HG02759 (cell line): ENCODE results near the gene CBX1.
"Not testable (repeated sequence)": the region's sequence is repeated elsewhere in the genome, so short reads cannot be mapped to it uniquely, and the experiment has no call there.

ENCODE experiments used
- ATAC-seq: cut with Tn5 transposase; IDR thresholded peaks from one replicate; pipeline ENCODE4 v1.9.1; 2021; ENCODE audit warnings: mild to moderate bottlenecking, moderate library complexity; ENCODE audit not compliant: unreplicated experiment

The CBX1 gene

DNA sequence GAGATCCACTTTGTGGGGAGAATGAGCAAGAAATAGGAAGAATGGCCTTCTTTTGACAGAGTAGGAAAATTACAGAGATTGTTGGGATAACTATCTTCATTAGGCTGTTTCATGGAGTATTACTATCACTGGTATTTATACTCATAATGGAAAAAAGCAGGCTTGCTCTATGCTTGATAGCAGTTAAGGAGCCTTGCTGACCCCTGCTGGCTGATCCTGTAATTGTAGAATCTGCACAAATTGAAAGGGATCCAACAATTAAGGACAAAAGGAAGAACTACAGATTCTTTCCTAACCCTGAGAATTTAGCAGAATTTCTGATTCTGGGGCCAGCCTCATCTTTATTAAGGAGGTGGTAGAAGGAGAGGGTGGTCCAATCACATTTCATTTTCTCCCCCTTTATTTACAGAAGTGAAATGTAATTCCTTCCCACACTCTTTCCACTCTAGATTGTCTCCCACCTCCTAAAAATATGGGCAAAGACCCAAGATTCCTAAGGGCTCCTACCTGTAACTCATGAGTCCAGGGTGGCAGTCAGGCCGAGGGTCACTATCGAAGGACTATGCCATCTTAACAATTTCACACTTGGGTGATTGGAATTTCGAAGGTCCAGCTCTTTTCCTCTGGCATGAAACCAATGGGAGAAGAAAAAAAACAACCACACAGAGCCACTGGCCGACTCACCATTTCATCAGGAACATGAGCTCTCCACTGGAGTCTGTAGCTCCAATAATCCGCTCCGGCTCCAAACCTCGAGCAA, 26.8 kb downstream of the CBX1 start:
- no peak for ATAC-seq

DNA sequence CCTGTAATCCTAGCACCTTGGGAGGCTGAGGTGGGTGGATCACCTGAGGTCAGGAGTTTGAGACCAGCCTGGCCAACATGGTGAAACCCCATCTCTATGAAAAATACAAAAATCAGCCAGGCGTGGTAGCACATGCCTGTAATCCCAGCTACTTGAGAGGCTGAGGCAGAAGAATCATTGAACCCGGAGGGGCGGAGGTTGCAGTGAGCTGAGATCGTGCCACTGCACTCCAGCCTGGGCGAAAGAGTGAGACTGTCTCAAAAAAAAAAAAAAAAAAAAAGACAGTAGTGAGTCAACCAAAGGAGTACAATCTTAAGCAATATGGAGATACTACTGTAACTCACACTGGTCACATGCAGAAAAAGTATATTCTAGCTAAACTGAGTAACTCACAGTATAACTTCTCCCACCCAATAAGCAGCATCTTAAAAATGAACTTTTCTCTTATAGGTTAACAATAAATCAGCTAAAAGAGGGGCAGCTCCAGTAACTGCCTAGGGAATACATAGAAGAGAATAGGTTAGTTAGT, 27.6 kb downstream of the CBX1 start:
- not testable (repeated sequence) for ATAC-seq

DNA sequence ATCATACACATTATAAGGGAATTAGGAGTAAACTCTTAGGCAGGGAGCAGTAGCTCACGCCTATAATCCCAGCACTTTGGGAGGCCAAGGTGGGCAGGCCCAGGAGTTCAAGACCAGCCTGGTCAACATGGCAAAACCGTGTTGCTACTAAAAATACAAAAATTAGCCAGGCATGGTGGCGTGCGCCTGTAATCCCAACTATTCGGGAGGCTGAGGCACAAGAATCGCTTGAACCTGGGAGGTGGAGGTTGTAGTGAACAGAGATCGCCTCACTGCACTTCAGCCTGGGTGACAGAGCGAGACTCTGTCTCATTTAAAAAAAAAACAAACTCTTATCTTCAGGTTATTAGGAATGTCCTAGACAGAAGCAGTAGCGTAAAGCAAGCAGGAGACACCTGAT, 28.5 kb downstream of the CBX1 start:
- not testable (repeated sequence) for ATAC-seq

DNA sequence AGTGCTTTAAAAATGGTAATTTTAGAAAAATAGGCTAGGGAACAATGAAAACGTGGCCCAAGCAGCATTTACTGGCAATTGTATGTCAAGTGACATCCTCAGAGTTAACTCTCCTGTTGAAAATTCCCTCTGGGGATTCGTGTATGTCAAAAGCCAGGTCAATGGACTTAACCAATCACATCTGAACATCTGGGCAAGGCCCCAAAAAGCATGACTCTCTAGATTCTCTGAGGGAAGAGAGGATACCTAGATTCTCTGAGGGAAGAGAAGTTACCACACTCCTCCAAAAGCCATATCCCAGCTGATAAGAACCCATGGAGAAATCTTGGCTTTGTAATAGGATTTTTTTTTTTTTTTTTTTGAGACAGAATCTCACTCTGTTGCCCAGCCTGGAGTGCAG, 29.6 kb downstream of the CBX1 start:
- ATAC-seq = no peak

DNA sequence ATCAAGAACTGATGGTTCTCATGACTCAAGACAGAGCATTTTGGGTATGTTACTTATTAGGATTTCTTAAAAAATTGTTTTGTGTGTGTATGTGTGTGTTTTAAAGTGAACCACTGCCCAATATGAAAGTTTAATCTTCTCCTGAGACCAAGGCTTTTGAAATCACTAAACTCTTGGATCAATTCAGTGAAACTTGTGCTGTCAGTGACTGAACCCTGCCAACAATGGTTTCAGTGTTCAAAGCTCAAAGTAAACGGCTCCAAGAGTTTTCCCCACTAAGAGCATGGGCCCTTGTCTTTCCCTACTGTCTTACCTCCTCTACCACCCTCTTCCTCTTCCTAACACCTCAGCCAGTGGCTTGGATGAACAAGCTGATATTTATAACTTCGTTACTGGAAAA, 31.1 kb downstream of the CBX1 start:
- no peak for ATAC-seq

DNA sequence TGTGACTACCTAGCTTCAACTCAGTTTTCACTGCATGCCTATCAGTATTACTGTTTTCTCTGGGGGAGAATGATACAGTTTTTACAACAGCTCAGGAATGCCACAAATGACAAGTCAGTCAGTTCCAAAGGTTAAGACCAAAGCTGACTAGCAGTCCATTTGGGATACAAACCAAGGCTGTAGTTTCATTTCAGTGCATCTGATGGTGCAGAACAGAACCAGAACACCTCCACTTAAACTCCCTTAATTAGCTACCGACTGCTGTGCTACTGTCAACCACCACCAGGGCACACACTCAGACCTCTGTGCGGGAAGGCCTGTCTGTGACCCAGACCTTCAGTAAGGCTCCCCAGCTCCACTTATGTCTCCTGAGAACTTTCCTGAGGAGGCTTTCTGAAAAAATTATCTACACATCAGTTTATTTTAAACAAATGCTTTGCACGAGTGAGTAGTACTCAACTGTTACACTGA, 32.8 kb downstream of the CBX1 start:
- no peak for ATAC-seq

DNA sequence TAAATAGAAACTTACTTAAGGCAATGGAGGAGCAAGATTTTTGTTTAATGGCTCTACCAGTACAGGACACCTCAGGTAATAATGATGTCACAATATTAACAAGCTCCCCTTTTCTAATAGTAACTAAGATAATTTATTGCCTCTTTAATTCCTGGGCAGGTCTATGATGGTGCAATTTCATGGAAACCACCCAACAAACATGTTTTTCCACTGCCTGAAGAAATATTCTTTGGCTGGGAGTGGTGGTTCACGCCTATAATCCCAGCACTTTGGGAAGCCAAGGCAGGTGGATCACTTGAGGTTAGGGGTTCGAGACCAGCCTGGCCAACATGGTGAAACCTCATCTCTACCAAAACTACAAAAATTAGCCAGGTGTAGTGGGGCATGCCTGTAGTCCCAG, 33.5 kb downstream of the CBX1 start:
- not testable (repeated sequence) for ATAC-seq

DNA sequence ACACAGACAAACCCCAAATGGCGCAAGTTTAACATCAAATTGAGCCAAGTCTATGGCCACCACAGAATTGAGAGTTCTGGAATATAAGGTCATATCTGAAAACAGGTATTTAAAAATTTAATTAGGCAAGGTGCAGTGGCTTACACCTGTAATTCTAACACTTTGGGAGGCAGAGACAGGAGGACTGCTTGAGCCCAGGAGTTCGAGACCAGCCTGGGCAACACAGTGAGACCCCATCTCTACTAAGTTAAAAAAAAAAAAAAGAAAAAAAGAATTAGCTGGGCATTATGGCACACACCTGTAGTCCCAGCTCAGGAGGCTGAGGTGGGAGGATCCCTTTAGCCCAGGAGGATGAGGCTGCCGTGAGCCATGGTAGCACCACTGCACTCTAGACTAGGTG, 34.0 kb downstream of the CBX1 start:
- no peak for ATAC-seq

DNA sequence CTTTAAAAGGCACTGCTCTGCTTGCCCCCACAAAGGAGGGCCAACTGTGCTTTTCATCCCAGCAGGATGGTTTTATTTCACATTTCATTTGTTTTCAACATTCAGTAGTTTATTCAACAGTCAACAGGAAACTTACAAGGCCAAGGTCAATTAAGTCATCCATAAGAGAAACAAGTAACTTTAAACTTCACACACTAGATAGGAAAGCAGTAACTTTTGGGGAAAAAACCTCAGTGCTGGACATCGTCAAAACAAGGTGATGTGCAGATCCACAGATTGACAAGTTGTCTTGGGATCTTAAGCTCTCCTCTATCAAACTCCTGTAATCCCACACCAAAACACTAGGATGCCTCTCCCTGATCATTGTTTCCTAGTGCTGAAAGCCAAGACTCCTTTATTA, 34.6 kb downstream of the CBX1 start:
- no peak for ATAC-seq

DNA sequence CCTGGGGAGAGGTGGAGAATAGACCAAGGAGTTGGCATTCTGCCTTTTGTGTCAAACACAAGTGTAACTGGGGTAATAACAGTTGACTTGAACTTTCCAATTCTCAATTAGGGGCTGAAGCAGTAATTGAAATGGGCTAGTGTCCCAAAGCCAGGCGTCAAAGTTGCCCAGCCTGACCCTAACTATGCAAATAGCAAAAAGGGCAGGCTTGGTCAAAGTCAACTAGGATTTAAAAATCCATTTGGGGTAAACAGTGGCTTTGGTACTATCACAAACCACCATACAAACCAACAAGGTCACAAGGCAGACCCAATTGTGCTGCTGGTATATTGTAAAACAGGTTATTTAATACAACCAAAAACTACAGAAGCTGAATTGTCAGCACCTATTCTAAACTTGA, 35.1 kb downstream of the CBX1 start:
- ATAC-seq = no peak

DNA sequence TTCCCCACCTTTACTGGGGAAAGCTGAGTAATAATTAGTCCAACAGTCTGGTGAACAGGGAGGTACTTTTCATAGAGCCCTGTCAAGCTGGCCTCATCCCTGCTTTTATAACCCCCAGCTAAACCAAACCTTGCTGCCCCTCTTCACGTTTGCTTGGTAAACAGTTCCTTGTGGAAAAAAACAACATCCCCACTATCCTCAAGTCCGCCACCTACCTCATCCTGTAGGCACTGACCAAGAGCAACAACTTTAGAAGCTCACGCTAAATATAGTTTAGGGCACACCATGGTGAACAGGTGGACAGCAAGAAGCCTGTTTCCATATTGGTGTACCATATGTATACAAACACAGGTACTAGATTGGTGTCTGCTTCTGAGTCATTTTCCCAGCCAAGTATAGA, 36.6 kb downstream of the CBX1 start:
- no peak for ATAC-seq

DNA sequence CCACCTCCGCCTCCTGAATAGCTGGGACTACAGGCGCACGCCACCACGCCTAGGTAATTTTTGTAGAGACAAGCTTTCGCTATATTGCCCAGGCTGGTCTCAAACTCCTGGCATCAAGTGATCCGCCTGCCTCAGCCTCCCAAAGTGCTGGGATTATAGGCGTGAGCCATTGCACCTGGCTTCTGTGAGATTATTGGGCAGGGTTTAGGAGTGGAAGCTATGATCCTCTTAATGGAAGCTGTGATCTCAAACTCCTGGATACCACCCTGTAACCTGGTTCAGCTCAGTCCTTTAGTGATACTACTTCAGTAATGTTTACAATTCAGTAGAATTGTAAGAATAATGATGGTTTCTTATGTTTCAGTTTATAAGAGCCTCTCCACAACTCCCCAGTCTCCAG, 39.0 kb downstream of the CBX1 start:
- ATAC-seq = no peak

DNA sequence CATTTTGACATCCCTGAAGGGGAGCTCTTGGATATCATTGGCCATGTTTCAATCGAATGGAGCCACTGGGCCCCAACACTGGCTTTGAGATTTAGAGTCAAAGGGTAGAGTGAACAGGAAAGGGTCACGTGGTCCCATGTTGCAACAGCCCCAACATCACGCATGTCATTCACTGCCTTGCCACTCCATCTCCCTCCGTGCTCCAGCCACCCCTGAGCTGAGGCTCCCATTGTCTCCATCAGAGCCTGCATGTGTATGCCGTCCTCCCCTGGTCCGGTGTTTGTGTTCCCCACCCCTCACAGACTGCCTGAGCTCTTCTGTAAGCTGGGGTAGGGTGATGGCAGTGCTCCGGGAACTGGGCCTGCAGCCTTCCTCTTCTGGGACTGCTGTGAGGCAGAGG, 41.0 kb downstream of the CBX1 start:
- ATAC-seq = no peak

DNA sequence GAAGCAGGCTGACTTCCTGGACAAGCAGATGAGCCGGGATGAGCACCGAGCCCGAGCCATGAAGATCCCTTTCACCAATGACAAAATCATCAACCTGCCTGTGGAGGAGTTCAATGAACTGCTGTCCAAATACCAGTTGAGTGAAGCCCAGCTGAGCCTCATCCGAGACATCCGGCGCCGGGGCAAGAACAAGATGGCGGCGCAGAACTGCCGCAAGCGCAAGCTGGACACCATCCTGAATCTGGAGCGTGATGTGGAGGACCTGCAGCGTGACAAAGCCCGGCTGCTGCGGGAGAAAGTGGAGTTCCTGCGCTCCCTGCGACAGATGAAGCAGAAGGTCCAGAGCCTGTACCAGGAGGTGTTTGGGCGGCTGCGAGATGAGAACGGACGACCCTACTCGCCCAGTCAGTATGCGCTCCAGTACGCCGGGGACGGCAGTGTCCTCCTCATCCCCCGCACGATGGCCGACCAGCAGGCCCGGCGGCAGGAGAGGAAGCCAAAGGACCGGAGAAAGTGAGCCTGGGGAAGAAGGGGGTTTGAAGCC, 42.1 kb downstream of the CBX1 start:
- ATAC-seq = no peak

DNA sequence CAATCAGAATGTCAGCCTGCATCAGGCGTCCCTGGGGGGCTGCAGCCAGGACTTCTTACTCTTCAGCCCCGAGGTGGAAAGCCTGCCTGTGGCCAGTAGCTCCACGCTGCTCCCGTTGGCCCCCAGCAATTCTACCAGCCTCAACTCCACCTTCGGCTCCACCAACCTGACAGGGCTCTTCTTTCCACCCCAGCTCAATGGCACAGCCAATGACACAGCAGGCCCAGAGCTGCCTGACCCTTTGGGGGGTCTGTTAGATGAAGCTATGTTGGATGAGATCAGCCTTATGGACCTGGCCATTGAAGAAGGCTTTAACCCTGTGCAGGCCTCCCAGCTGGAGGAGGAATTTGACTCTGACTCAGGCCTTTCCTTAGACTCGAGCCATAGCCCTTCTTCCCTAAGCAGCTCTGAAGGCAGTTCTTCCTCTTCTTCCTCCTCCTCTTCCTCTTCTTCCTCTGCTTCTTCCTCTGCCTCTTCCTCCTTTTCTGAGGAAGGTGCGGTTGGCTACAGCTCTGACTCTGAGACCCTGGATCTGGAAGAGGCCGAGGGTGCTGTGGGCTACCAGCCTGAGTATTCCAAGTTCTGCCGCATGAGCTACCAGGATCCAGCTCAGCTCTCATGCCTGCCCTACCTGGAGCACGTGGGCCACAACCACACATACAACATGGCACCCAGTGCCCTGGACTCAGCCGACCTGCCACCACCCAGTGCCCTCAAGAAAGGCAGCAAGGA, 42.7 kb downstream of the CBX1 start:
- ATAC-seq = no peak

DNA sequence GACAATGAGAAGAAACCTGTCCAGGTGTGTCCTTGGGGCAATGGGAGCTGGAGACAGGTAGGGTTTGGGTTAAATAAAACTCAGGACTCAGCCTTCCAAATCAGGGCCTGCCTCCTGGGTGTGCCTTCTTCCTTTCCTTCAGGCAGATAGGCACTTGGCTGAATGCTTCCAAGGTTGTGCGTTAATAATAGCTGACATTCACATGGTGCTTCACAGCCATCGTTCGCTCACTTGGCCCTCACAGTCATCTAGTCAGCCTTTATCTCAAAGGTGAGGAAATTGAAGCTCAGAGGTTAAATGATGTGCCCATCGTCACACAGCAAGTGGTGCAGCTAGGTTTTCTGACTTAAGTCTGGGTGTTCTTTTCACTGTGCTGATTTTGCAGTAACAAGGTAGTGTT, 43.7 kb downstream of the CBX1 start:
- ATAC-seq = no peak

DNA sequence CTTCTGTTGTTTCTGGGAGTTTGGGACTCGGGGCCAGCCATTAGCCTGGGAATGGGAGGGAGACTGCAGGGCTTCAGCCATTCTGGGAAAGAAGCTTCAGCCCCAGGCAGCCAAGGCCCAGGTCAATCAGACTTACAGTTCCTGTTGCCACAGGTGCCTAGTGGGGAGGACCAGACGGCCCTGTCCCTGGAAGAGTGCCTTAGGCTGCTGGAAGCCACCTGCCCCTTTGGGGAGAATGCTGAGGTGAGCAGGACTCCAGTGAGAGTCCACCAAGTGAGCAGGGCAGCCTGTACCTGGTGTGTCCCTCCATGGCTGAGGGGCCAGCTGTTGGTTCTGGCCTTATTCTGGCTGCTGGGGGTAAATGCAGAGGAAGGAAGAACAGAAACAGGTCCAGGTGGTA, 44.4 kb downstream of the CBX1 start:
- no peak for ATAC-seq

DNA sequence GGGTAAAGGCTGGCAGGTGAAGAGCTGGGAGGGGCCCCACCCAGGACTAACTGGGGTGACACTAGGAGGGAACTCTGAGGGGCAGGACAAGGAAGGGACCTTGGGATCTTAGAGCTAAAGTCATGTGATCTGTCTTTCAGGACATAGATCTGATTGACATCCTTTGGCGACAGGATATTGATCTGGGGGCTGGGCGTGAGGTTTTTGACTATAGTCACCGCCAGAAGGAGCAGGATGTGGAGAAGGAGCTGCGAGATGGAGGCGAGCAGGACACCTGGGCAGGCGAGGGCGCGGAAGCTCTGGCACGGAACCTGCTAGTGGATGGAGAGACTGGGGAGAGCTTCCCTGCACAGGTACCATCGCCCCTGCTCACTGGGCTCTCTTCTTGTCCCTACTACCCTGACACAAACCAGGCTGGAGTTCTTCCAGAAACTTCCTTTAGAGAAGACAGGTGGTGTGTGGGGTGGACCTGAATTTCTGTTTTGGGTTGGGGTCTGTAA, 45.0 kb downstream of the CBX1 start:
- no peak for ATAC-seq

DNA sequence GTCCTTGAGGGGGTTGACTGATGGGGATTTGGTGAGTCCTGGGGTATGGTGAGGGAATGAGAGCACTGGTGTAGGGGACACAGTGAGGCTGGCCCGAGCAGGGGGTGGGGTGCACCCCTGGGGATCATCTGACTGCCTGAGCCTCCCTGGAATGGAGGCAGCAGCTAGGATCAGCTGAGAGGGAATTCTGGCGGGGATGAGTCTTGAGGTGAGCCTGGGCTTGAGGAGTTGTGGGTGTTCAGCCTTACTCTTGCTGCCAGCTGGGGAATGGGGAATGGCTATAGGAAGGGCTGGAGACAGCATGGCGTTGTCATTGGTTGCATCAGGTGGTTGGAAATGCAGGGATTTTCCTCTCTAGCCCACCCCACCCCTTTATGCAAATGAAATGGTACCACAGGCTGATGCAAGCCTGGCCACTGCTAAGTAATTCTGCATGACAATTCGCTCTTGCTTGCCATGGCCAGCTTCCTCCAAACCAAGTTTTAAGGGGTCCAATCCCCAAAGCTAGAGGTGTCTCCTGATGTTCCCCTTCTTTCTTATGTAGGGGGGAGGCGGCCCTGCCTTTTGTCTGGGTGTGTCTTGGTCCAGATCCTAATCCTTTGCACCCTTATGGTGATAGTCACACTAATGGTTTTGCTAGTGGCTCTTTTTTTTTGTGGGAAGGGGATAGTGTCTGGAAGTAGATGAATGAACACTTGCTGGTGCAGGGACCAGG, 45.6 kb downstream of the CBX1 start:
- ATAC-seq = peak; percentile 68

DNA sequence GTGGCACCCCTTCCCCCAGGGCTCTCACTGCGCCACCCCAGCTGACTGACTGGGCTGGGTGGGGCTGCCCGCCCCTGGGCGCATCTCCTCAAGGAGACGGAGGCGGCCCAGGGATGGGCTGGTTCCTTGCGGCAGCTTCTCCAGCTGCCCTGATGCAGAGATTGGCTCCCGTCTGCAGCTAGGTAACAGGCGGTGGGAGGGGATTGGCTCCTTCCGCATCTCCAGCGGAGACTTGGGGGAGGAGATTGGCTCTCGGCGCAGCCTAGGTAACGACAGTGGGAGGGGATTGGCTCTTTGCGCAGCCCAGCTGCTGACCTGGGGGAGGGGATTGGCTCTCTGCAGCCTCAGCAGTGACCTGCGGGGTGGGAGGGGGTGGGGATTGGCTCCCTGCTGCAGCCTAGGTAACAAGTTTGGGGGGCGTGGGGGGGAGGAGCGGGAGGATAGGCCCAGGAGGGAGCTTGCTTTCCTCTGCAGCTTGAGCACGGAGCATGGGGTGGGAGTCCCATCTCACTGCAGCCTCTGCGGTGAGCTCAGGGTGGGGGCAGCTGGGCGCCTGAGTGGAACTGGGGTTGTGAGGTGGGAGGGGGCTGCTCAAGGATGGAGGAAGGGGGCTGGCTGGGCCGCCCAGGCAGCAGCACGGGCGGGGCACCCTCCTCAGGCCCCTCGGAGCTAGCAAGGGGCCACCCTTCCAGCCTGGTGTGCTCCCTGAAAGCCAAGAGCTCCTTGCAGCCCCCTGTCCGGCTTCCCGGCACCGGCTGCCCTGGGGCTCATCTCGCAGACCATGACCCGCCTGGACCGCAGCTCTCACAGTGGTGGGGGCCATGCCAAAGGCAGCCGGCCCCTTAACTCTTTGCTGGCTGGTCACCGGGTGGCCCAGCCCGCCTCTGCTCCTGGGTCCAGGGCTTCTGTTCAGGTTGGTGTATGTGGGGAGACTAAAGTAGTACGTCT, 46.8 kb downstream of the CBX1 start:
- no peak for ATAC-seq
